MM.1S (cell line): ENCODE measurements around the gene SPO11.
A peak's percentile ranks its signal among the peaks of the same experiment; 100 is the strongest.

ENCODE experiments used
- DNase-seq: peaks from one replicate; pipeline ENCODE4 v3.0.0-alpha.2; 2015
- H2AFZ ChIP-seq: fragments of 300-600 bp; sonication (generic); 2 replicates; pipeline ENCODE4 v1.6.0; 2016; ENCODE audit warnings: antibody characterized with exemption, low read length
- H3F3A ChIP-seq: fragments of 300-600 bp; sonication (generic); 2 replicates; pipeline ENCODE4 v1.6.1; 2016; ENCODE audit warnings: mild to moderate bottlenecking, antibody characterized with exemption, low read length, moderate library complexity, mixed read lengths; ENCODE audit not compliant: insufficient read depth
- H3K27ac ChIP-seq: fragments of 300-600 bp; sonication (generic); 2 replicates; pipeline ENCODE4 v1.5.1; 2016; ENCODE audit warnings: mild to moderate bottlenecking, low read length
- H3K27me3 ChIP-seq: fragments of 300-600 bp; sonication (generic); replicated peaks from 2 replicates; pipeline ENCODE4 v1.6.0; 2016; ENCODE audit warnings: low read length; ENCODE audit not compliant: insufficient read depth
- H3K36me3 ChIP-seq: fragments of 300-600 bp; sonication (generic); replicated peaks from 2 replicates; pipeline ENCODE4 v1.6.1; 2016; ENCODE audit warnings: mild to moderate bottlenecking, low read length, mixed read lengths; ENCODE audit not compliant: insufficient read depth
- H3K4me1 ChIP-seq: fragments of 300-600 bp; sonication (generic); 2 replicates; pipeline ENCODE4 v1.6.1; 2016; ENCODE audit warnings: low read length, mixed read lengths
- H3K4me2 ChIP-seq: fragments of 300-600 bp; sonication (generic); 2 replicates; pipeline ENCODE4 v1.6.0; 2016; ENCODE audit warnings: low read depth, low read length
- H3K4me3 ChIP-seq: fragments of 300-600 bp; sonication (generic); 2 replicates; pipeline ENCODE4 v1.5.1; 2016; ENCODE audit warnings: low read length, mixed read lengths
- H3K79me2 ChIP-seq: fragments of 300-600 bp; sonication (generic); 2 replicates; pipeline ENCODE4 v1.6.1; 2016; ENCODE audit warnings: mixed run types, low read length, mixed read lengths
- H3K9ac ChIP-seq: fragments of 300-600 bp; sonication (generic); 2 replicates; pipeline ENCODE4 v1.6.1; 2016; ENCODE audit warnings: low read length, mixed read lengths
- H3K9me2 ChIP-seq: fragments of 300-600 bp; sonication (generic); replicated peaks from 2 replicates; pipeline ENCODE4 v1.6.1; 2016; ENCODE audit warnings: mild to moderate bottlenecking, low read length, mixed read lengths; ENCODE audit not compliant: insufficient read depth
- H3K9me3 ChIP-seq: fragments of 300-600 bp; sonication (generic); replicated peaks from 2 replicates; pipeline ENCODE4 v1.6.1; 2016; ENCODE audit warnings: mild to moderate bottlenecking, low read length, mixed read lengths; ENCODE audit not compliant: insufficient read depth
- H4K20me1 ChIP-seq: fragments of 300-600 bp; sonication (generic); 2 replicates; pipeline ENCODE4 v1.6.1; 2016; ENCODE audit warnings: mild to moderate bottlenecking, low read length, moderate library complexity, mixed read lengths; ENCODE audit not compliant: insufficient read depth
- CTCF ChIP-seq: fragments of 300-600 bp; sonication (generic); IDR thresholded peaks from 2 replicates; pipeline ENCODE4 v1.5.1; 2016; ENCODE audit warnings: antibody characterized with exemption, low read length, mixed read lengths
- EZH2 ChIP-seq: fragments of 300-600 bp; sonication (generic); optimal IDR thresholded peaks from 2 replicates; pipeline ENCODE3; 2017; ENCODE audit warnings: low read depth, mild to moderate bottlenecking, antibody characterized with exemption, low read length, mixed read lengths
- EZH2phosphoT487 ChIP-seq: fragments of 300-600 bp; sonication (generic); IDR thresholded peaks from 2 replicates; pipeline ENCODE4 v1.6.1; 2018; ENCODE audit warnings: antibody characterized with exemption, low read length

The SPO11 gene

GRCh38 chr20:57329608-57330221 lies at the start of gene SPO11:
Gene SPO11, plus strand, starts transcription at chr20:57329803. Its CDS starts 65 bp downstream, at chr20:57329868.
- H3K9ac ChIP-seq = no peak within 1 kb of the TSS

GRCh38 chr20:57280221-57280620 lies 49.4 kb upstream of the SPO11 start:
- Histone ChIP-seq H3K79me2 (no peaks in the 10 kb centered on the region), H3F3A (no peaks in the 10 kb centered on the region), H3K27me3 (peaks cover 22% of the 10 kb centered on the region; the same call in 1 of the 2 replicates), H3K9me3 (no peaks in the 10 kb centered on the region), H2AFZ (no peak overlapping the region), H3K4me1 (peaks cover 12% of the 10 kb centered on the region), H3K36me3 (no peaks in the 10 kb centered on the region), H4K20me1 (no peaks in the 10 kb centered on the region), H3K4me2 (no peak overlapping the region), H3K27ac (no peak overlapping the region), H3K9ac (no peak overlapping the region), H3K4me3 (no peak overlapping the region), H3K9me2 (no peaks in the 10 kb centered on the region)
- no peak for TF ChIP-seq EZH2phosphoT487
- no peak for TF ChIP-seq CTCF
- TF ChIP-seq EZH2 = no peak
- DNase-seq = no peak

More at GRCh38 chr20:57329608-57330221, at the start of gene SPO11:
- Histone ChIP-seq H3K4me3 (no peak within 1 kb of the TSS), H3K4me1 (no peaks in the 10 kb centered on the region), H3K27ac (no peak within 1 kb of the TSS), H3K9me3 (no peaks in the 10 kb centered on the region), H4K20me1 (no peaks in the 10 kb centered on the region), H2AFZ (no peak within 1 kb of the TSS), H3K4me2 (no peak within 1 kb of the TSS), H3K27me3 (peaks cover 7% of the 10 kb centered on the region; the same call in 1 of the 2 replicates), H3K79me2 (no peaks in the 10 kb centered on the region), H3F3A (no peaks in the 10 kb centered on the region), H3K9me2 (no peaks in the 10 kb centered on the region), H3K36me3 (no peaks in the 10 kb centered on the region)
- TF ChIP-seq CTCF (peak; percentile 42), EZH2phosphoT487 (no peak)
- peak; percentile 28 for DNase-seq

GRCh38 chr20:57281900-57282299 lies 47.7 kb upstream of the SPO11 start:
- Histone ChIP-seq H3K4me2 (peak overlapping the region; percentile 4; the same call in 1 of the 2 replicates), H3K27me3 (peaks cover 21% of the 10 kb centered on the region), H2AFZ (no peak overlapping the region), H3K9ac (no peak overlapping the region), H3K36me3 (no peaks in the 10 kb centered on the region), H3K27ac (no peak overlapping the region), H3K9me2 (no peaks in the 10 kb centered on the region), H3K79me2 (no peaks in the 10 kb centered on the region), H3K4me3 (no peak overlapping the region), H3K4me1 (peaks cover 12% of the 10 kb centered on the region), H4K20me1 (no peaks in the 10 kb centered on the region), H3F3A (no peaks in the 10 kb centered on the region), H3K9me3 (no peaks in the 10 kb centered on the region)
- TF ChIP-seq CTCF (no peak), EZH2 (no peak), EZH2phosphoT487 (no peak)
- DNase-seq = peak; percentile 20
